Endothelial cell of umbilical vein (primary cell): ENCODE data around the gene ITGA11. TPM values are rescaled to one million over a fixed set of nuclear protein-coding genes. Genes with fewer than 3 reads are reported as not detected.

ENCODE experiments used
- BruUV-seq: library from RNA; stranded (reverse); fragments of 400-500 nt; replicated peaks from 2 replicates; lab custom pipeline; 2021; lab: Mats Ljungman, UMichigan
- CTCF ChIA-PET: fragments of 300-600, 350-600 bp; sonication (Branson Sonifier 250); formaldehyde crosslinking; loops from one replicate; lab custom pipeline; 2021; ENCODE audit warnings: antibody characterized with exemption, inconsistent platforms; lab: Charles Lee
- POLR2A ChIA-PET: fragments of 300-600, 350-600 bp; sonication (Branson Sonifier 250); formaldehyde crosslinking; loops from one replicate; lab custom pipeline; 2021; ENCODE audit warnings: antibody characterized with exemption, inconsistent platforms; lab: Charles Lee
- DNase-seq: peaks from one replicate; pipeline ENCODE4 v3.0.0-alpha.2; 2011; ENCODE audit warnings: low read depth, low spot score
- FAIRE-seq: peaks from 2 replicates; lab custom pipeline; 2011; peaks lifted over from hg19 to GRCh38; lab: Jason Lieb, UNC
- H2AFZ ChIP-seq: 2 replicates; pipeline ENCODE4 v1.6.0; 2012; ENCODE audit warnings: low read depth, low read length, control low read depth, inconsistent platforms
- H3K27ac ChIP-seq: 2 replicates; pipeline ENCODE4 v1.5.1; 2011; ENCODE audit warnings: low read depth, mild to moderate bottlenecking, control low read depth, low read length, moderate library complexity; ENCODE audit not compliant: insufficient read depth
- H3K27me3 ChIP-seq, 2 experiments: 2 replicates each; pipeline versions ENCODE4 v1.6.0 to v1.6.1; 2011; ENCODE audit warnings: low read length in 2 of 2, mixed read lengths in 1 of 2; ENCODE audit not compliant: control insufficient read depth in 2 of 2, insufficient read depth in 2 of 2
- H3K36me3 ChIP-seq, 2 experiments: 2 replicates in 1 of 2; 3 replicates in 1 of 2; pipeline ENCODE4 v1.5.1; 2011; ENCODE audit warnings: low read length in 2 of 2, mild to moderate bottlenecking in 1 of 2, moderate library complexity in 1 of 2; ENCODE audit not compliant: control insufficient read depth in 2 of 2, insufficient read depth in 2 of 2; ENCODE audit errors: extremely low read depth in 1 of 2
- H3K4me1 ChIP-seq: 3 replicates; pipeline ENCODE4 v1.5.1; 2011; ENCODE audit warnings: mild to moderate bottlenecking, low read length; ENCODE audit not compliant: control insufficient read depth, insufficient read depth; ENCODE audit errors: extremely low read depth
- H3K4me2 ChIP-seq: 2 replicates; pipeline ENCODE4 v1.6.1; 2011; ENCODE audit warnings: low read length, control low read depth, mixed read lengths; ENCODE audit not compliant: insufficient read depth
- H3K4me3 ChIP-seq, 3 experiments: fragments of 200-600 bp in 1 of 3; sonication (generic), shearing (Covaris generic) in 1 of 3; replicated peaks in 1 of 3; 2 replicates each; pipeline ENCODE4 v1.5.1; 2011 to 2016; ENCODE audit warnings: control low read depth in 3 of 3, low read length in 3 of 3, mild to moderate bottlenecking in 2 of 3, inconsistent platforms in 1 of 3, low read depth in 1 of 3, moderate library complexity in 1 of 3; ENCODE audit not compliant: insufficient read depth in 1 of 3
- H3K79me2 ChIP-seq: 2 replicates; pipeline ENCODE4 v1.6.0; 2012; ENCODE audit warnings: low read length, inconsistent platforms; ENCODE audit not compliant: control insufficient read depth, insufficient read depth
- H3K9ac ChIP-seq: replicated peaks from 2 replicates; pipeline ENCODE3; 2011; ENCODE audit warnings: low read length, control low read depth; ENCODE audit not compliant: insufficient read depth; ENCODE audit errors: extremely low read depth
- H3K9me1 ChIP-seq: replicated peaks from 3 replicates; pipeline ENCODE4 v1.6.0; 2011; ENCODE audit warnings: mild to moderate bottlenecking, low read length; ENCODE audit not compliant: control insufficient read depth, insufficient read depth; ENCODE audit errors: extremely low read depth
- H3K9me3 ChIP-seq: replicated peaks from 2 replicates; pipeline ENCODE4 v1.5.1; 2012; ENCODE audit warnings: low read length, inconsistent platforms; ENCODE audit not compliant: control insufficient read depth, insufficient read depth
- H4K20me1 ChIP-seq: replicated peaks from 2 replicates; pipeline ENCODE3; 2011; ENCODE audit warnings: mild to moderate bottlenecking, low read length; ENCODE audit not compliant: control insufficient read depth, insufficient read depth; ENCODE audit errors: extremely low read depth
- EZH2 ChIP-seq: IDR thresholded peaks from 2 replicates; pipeline ENCODE4 v1.6.1; 2012; ENCODE audit warnings: borderline replicate concordance, low read depth, mild to moderate bottlenecking, moderate library complexity, low read length, inconsistent platforms; ENCODE audit not compliant: severe bottlenecking
- FOS ChIP-seq: IDR thresholded peaks from 2 replicates; pipeline ENCODE4 v1.6.1; 2011; ENCODE audit warnings: mild to moderate bottlenecking, low read length, moderate library complexity, borderline replicate concordance; ENCODE audit not compliant: insufficient read depth
- GATA2 ChIP-seq: IDR thresholded peaks from 2 replicates; pipeline ENCODE4 v1.7.0; 2011; ENCODE audit warnings: low read depth, mild to moderate bottlenecking, moderate library complexity, mixed read lengths, low read length; ENCODE audit not compliant: insufficient read length, insufficient read depth
- JUN ChIP-seq: IDR thresholded peaks from 2 replicates; pipeline ENCODE4 v1.6.1; 2011; ENCODE audit warnings: borderline replicate concordance, low read depth; ENCODE audit not compliant: insufficient read length, insufficient read depth
- MYC ChIP-seq: IDR thresholded peaks from one replicate; pipeline ENCODE4 v1.6.1; 2011; ENCODE audit warnings: mild to moderate bottlenecking, low read depth, low read length
- POLR2A ChIP-seq: IDR thresholded peaks from 2 replicates; pipeline ENCODE4 v1.6.1; 2012; ENCODE audit warnings: low read depth, mild to moderate bottlenecking, control low read depth, low read length
- POLR2AphosphoS5 ChIP-seq: IDR thresholded peaks from 2 replicates; pipeline ENCODE4 v1.6.1; 2012; ENCODE audit warnings: low read depth, mild to moderate bottlenecking, control low read depth, low read length, moderate library complexity; ENCODE audit not compliant: insufficient read depth
- dilution Hi-C: fragments of 300-500 bp; cut with MboI; formaldehyde crosslinking; loops from one replicate; pipeline ENCODE4 v1.15.0; 2019; ENCODE audit warnings: low sequenced_read_pairs; ENCODE audit not compliant: extremely low pct_ligation_motif_present
- intact Hi-C: fragments of 100-400 bp; cut with micrococcal nuclease; formaldehyde crosslinking; loops from one replicate; pipeline ENCODE4 v1.10.0; 2022
- polyA plus RNA-seq, 4 experiments: library from polyadenylated mRNA; depleted of rRNA in 3 of 4; stranded (reverse) in 3 of 4; unstranded in 1 of 4; fragments of >200 nt; gene quantifications; 2 replicates each; pipeline versions ENCODE4 v1.2.1 to v1.2.3, GENCODE V29; 2011 to 2012; ENCODE audit warnings: missing spikeins in 1 of 4
- total RNA-seq: library from RNA; stranded (reverse); gene quantifications from 2 replicates; pipeline ENCODE4 v1.2.3, GENCODE V29; 2021
- TF ChIP-seq, protein P1 (sequence below): IDR thresholded peaks from 2 replicates; pipeline ENCODE4 v1.6.1; 2011; ENCODE audit not compliant: insufficient read depth, insufficient read length
- TF ChIP-seq, protein P2 (sequence below), 2 donors: IDR thresholded peaks; 1 replicate in 1 of 2; 2 replicates in 1 of 2; pipeline ENCODE4 v1.5.1; 2011; ENCODE audit warnings: low read length in 2 of 2, mild to moderate bottlenecking in 2 of 2, moderate library complexity in 2 of 2, control low read depth in 1 of 2, inconsistent platforms in 1 of 2, low read depth in 1 of 2; ENCODE audit not compliant: insufficient read depth in 1 of 2; ENCODE audit errors: extremely low read depth in 1 of 2

Gene ITGA11
- total and polyA plus RNA-seq, 2 donors (not counting 3 experiments of a cell fraction or from before 2014, with no cell fraction given) = 0.18 to 1.0 TPM

DNA sequence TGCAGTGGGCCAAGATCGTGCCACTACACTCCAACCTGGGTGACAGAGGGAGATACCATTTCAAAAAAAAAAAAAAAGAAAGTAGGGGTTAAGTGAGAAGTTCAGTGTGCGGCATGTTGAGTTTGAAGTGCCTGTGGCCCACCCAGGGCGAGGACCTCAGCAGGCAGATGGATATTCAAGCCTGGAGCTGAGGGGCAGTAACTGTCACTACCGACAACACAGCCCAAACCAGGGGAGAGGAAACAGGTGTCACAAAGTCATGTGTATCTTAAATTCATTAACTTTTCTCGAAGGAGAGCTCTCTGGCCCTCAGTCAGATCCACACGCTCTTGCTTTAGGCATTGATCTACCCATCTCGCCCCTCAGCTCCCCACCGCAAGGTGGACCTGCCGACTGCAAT is 109.2 kb downstream of the ITGA11 start:
- H3K36me3 ChIP-seq = no peaks in the 10 kb centered on the region
- POLR2A ChIA-PET = no interaction called here

More for the DNA sequence above, 109.2 kb downstream of the ITGA11 start:
- FAIRE-seq (no peak), DNase-seq (no peak)
- TF ChIP-seq, protein P1, sequence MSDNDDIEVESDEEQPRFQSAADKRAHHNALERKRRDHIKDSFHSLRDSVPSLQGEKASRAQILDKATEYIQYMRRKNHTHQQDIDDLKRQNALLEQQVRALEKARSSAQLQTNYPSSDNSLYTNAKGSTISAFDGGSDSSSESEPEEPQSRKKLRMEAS = no peak
- no peak for TF ChIP-seq JUN
- TF ChIP-seq POLR2AphosphoS5 = no peak
- no peak for TF ChIP-seq POLR2A
- TF ChIP-seq GATA2 = no peak
- TF ChIP-seq, protein P2, sequence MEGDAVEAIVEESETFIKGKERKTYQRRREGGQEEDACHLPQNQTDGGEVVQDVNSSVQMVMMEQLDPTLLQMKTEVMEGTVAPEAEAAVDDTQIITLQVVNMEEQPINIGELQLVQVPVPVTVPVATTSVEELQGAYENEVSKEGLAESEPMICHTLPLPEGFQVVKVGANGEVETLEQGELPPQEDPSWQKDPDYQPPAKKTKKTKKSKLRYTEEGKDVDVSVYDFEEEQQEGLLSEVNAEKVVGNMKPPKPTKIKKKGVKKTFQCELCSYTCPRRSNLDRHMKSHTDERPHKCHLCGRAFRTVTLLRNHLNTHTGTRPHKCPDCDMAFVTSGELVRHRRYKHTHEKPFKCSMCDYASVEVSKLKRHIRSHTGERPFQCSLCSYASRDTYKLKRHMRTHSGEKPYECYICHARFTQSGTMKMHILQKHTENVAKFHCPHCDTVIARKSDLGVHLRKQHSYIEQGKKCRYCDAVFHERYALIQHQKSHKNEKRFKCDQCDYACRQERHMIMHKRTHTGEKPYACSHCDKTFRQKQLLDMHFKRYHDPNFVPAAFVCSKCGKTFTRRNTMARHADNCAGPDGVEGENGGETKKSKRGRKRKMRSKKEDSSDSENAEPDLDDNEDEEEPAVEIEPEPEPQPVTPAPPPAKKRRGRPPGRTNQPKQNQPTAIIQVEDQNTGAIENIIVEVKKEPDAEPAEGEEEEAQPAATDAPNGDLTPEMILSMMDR (IDR thresholded peaks at IDR 0.05; ENCODE audit: extremely low read depth in 1 of 2, insufficient read depth in 1 of 2, low read depth in 1 of 2, low read length in 2 of 2) = no peak
- no peak for TF ChIP-seq MYC
- TF ChIP-seq EZH2 = no peak
- TF ChIP-seq FOS = no peak
- no peaks in the 10 kb centered on the region for H3K79me2 ChIP-seq
- intact Hi-C loops = no loop called here
- H2AFZ ChIP-seq = no peak overlapping the region
- dilution Hi-C loops = no loop called here
- no peak overlapping the region for H3K27ac ChIP-seq
- H3K4me2 ChIP-seq = no peak overlapping the region
- H3K9me3 ChIP-seq = no peaks in the 10 kb centered on the region
- H3K4me3 ChIP-seq = no peak overlapping the region
- H3K4me1 ChIP-seq = no peaks in the 10 kb centered on the region
- peaks cover 0 to 6% of the 10 kb centered on the region in 2 experiments for H3K27me3 ChIP-seq
- H3K9me1 ChIP-seq = no peaks in the 10 kb centered on the region
- H4K20me1 ChIP-seq = no peaks in the 10 kb centered on the region
- CTCF ChIA-PET = interaction anchor here (1.5 to 2.5 kb wide), 4 partner anchors 11 to 227 kb away, joined by 3 to 12 read pairs (median 4); no protein-coding TSS in a partner anchor
- BruUV-seq = no TSS peak
- no peak overlapping the region for H3K9ac ChIP-seq
